Mesenchymal stem cell (in vitro differentiated cells and primary cell): ENCODE data around the gene SH3PXD2A.
"Not testable (repeated sequence)": the region's sequence is repeated elsewhere in the genome, so short reads cannot be mapped to it uniquely, and the experiment has no call there.

Experiments used
- DNase-seq: peaks from one replicate; pipeline ENCODE4 v3.0.0-alpha.2; 2013
- H2AFZ ChIP-seq: one replicate; pipeline ENCODE4 v1.6.1; 2013; ENCODE audit warnings: low read depth, mild to moderate bottlenecking, control low read depth, inconsistent platforms, low read length, moderate library complexity
- H2AK5ac ChIP-seq: 2 replicates; pipeline ENCODE4 v1.6.1; 2013; ENCODE audit warnings: low read length, moderate library complexity, mild to moderate bottlenecking, inconsistent platforms; ENCODE audit not compliant: severe bottlenecking
- H2BK120ac ChIP-seq: one replicate; pipeline ENCODE4 v1.6.1; 2013; ENCODE audit warnings: low read depth, mild to moderate bottlenecking, inconsistent platforms, low read length, moderate library complexity
- H2BK12ac ChIP-seq, 2 experiments: one replicate each; pipeline ENCODE4 v1.6.1; 2013; ENCODE audit warnings: inconsistent platforms in 2 of 2, low read length in 2 of 2, mild to moderate bottlenecking in 2 of 2, moderate library complexity in 2 of 2, control low read depth in 1 of 2
- H2BK15ac ChIP-seq: one replicate; pipeline ENCODE4 v1.6.1; 2013; ENCODE audit warnings: mild to moderate bottlenecking, low read depth, inconsistent platforms; ENCODE audit not compliant: poor library complexity, severe bottlenecking
- H2BK5ac ChIP-seq: 2 replicates; pipeline ENCODE4 v1.6.1; 2013; ENCODE audit warnings: low read depth, mild to moderate bottlenecking, low read length, control low read depth, inconsistent platforms; ENCODE audit not compliant: poor library complexity, severe bottlenecking
- H3K14ac ChIP-seq, 2 experiments: one replicate each; pipeline ENCODE4 v1.6.1; 2013; ENCODE audit warnings: inconsistent platforms in 2 of 2, low read length in 2 of 2, control low read depth in 1 of 2, mild to moderate bottlenecking in 1 of 2, moderate library complexity in 1 of 2
- H3K18ac ChIP-seq, 2 experiments: one replicate each; pipeline ENCODE4 v1.6.1; 2013; ENCODE audit warnings: inconsistent platforms in 2 of 2, low read length in 2 of 2, control low read depth in 1 of 2, low read depth in 1 of 2, mild to moderate bottlenecking in 1 of 2
- H3K23ac ChIP-seq, 2 experiments: one replicate each; pipeline ENCODE4 v1.6.1; 2013; ENCODE audit warnings: inconsistent platforms in 2 of 2, low read length in 2 of 2, mild to moderate bottlenecking in 2 of 2, moderate library complexity in 2 of 2, control low read depth in 1 of 2
- H3K27ac ChIP-seq: 2 replicates; pipeline ENCODE4 v1.5.1; 2013; ENCODE audit warnings: mild to moderate bottlenecking, moderate library complexity, low read length, control low read depth, inconsistent platforms; ENCODE audit not compliant: poor library complexity, severe bottlenecking
- H3K27me3 ChIP-seq, 2 experiments: 2 replicates each; pipeline versions ENCODE4 v1.6.1 to v1.7.0; 2013; ENCODE audit warnings: low read length in 2 of 2, mild to moderate bottlenecking in 2 of 2, moderate library complexity in 2 of 2, control low read depth in 1 of 2, inconsistent platforms in 1 of 2; ENCODE audit not compliant: control insufficient read depth in 1 of 2, insufficient read depth in 1 of 2
- H3K36me3 ChIP-seq, 2 experiments: 2 replicates each; pipeline versions ENCODE4 v1.6.1 to v1.7.0; 2013; ENCODE audit warnings: low read length in 2 of 2, control low read depth in 1 of 2, inconsistent platforms in 1 of 2, low read depth in 1 of 2, mild to moderate bottlenecking in 1 of 2; ENCODE audit not compliant: insufficient read depth in 2 of 2, control insufficient read depth in 1 of 2
- H3K4ac ChIP-seq, 2 experiments: one replicate each; pipeline ENCODE4 v1.6.1; 2013; ENCODE audit warnings: inconsistent platforms in 2 of 2, low read length in 2 of 2, mild to moderate bottlenecking in 2 of 2, moderate library complexity in 2 of 2, control low read depth in 1 of 2, low read depth in 1 of 2
- H3K4me1 ChIP-seq: 2 replicates; pipeline ENCODE4 v1.6.1; 2013; ENCODE audit warnings: low read depth, low read length, control low read depth; ENCODE audit not compliant: control insufficient read depth, insufficient read depth
- H3K4me2 ChIP-seq: 2 replicates; pipeline ENCODE4 v1.6.1; 2013; ENCODE audit warnings: low read length, mild to moderate bottlenecking, inconsistent platforms; ENCODE audit not compliant: poor library complexity, severe bottlenecking
- H3K4me3 ChIP-seq, 2 experiments: 2 replicates each; pipeline versions ENCODE4 v1.5.1 to v1.7.0; 2013; ENCODE audit warnings: low read length in 2 of 2, mild to moderate bottlenecking in 2 of 2, control low read depth in 1 of 2, low read depth in 1 of 2; ENCODE audit not compliant: insufficient read depth in 1 of 2
- H3K79me1 ChIP-seq: replicated peaks from 2 replicates; pipeline ENCODE4 v1.6.1; 2013; ENCODE audit warnings: mild to moderate bottlenecking, control low read depth, low read length, inconsistent platforms; ENCODE audit not compliant: poor library complexity, severe bottlenecking
- H3K9ac ChIP-seq: 2 replicates; pipeline ENCODE4 v1.7.0; 2013; ENCODE audit warnings: mild to moderate bottlenecking, low read length, moderate library complexity
- H3K9me3 ChIP-seq: 2 replicates; pipeline ENCODE4 v1.7.0; 2013; ENCODE audit warnings: mild to moderate bottlenecking, low read length; ENCODE audit not compliant: control insufficient read depth
- H4K8ac ChIP-seq: one replicate; pipeline ENCODE4 v1.6.1; 2013; ENCODE audit warnings: inconsistent platforms, mild to moderate bottlenecking, low read length, moderate library complexity
- H4K91ac ChIP-seq: one replicate; pipeline ENCODE4 v1.6.1; 2013; ENCODE audit warnings: mild to moderate bottlenecking, low read length, inconsistent platforms
- WGBS: methylation state at CpG from one replicate; pipeline ENCODE4 v1.1.7; 2013; ENCODE audit warnings: mixed read lengths; 5-methylcytosine and 5-hydroxymethylcytosine counted together

SH3PXD2A gene

DNA sequence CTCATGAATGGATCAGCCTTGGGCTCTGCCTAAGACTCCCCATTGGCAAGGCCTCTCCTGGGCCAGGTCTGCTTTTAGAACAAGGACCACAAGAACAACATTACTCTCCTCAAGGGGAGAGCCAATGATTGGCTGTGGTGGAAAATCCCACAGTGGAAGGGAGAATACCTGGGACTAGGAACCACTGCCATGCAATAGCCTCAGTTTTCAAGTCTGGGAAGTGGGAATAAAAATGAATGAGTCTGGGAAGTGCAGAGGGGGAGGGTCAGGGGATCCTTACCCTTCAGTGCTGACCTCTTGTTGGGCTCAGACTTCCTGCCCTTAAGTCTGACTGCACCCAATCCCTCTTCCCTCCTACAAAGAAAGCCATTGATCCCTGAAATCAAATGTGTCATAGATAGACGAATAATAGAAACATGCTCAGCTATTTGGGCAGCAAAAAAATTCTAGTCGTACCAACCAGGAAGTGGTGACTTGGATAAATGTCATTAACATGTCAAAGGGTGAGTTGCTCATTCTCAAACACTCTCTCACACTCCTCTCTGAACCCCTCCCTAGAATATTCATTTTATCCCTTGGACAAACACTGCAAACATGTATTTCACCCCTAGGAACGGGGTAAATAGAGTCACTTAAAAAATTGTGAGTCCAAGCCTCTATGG is 123.6 kb downstream of the SH3PXD2A start:
- H3K14ac ChIP-seq: no peak overlapping the region
- no peak overlapping the region for H3K9ac ChIP-seq
- 29% methylated on average over 2 of the region's 3 CpGs for WGBS

DNA sequence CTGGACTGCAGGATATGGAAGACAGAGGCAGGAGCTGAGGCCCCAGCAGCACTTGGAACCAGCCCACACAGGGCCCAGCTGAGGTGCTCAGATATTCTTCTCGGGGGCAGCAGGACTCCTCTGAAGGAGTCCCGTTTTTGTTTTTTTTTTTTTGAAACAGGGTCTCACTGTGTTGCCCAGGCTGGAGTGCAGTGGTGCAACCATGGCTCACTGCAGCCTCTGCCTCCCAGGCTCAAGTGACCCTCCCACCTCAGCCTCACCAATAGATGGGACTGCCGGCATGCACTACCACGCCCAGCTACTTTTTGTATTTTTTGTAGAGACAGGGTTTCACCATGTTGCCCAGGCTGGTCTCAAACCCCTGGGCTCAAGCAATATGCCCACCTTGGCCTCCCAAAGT is 124.3 kb downstream of the SH3PXD2A start:
- H2BK5ac ChIP-seq, H3K4me2 ChIP-seq, H3K23ac ChIP-seq, H3K18ac ChIP-seq, H2BK12ac ChIP-seq, H3K27me3 ChIP-seq, H3K14ac ChIP-seq, H3K4ac ChIP-seq, H2BK15ac ChIP-seq, H4K8ac ChIP-seq, H2AFZ ChIP-seq, H2BK120ac ChIP-seq, H3K9ac ChIP-seq, H3K4me1 ChIP-seq, H2AK5ac ChIP-seq, DNase-seq, H3K4me3 ChIP-seq, H3K79me1 ChIP-seq, H3K9me3 ChIP-seq, H3K27ac ChIP-seq, H4K91ac ChIP-seq: not testable (repeated sequence)
- 97% methylated on average over 4 of the region's 4 CpGs for WGBS
- peaks cover 2 to 19% of the 10 kb centered on the region in 2 experiments for H3K36me3 ChIP-seq

More for the DNA sequence above, 123.6 kb downstream of the SH3PXD2A start:
- no peaks in the 10 kb centered on the region for H3K79me1 ChIP-seq
- no peak overlapping the region for H3K4ac ChIP-seq
- no peak overlapping the region for H2AFZ ChIP-seq
- DNase-seq: no peak
- H3K18ac ChIP-seq: no peak overlapping the region
- no peak overlapping the region for H2BK120ac ChIP-seq
- H3K4me3 ChIP-seq: no peak overlapping the region
- no peak overlapping the region for H2BK5ac ChIP-seq
- peaks cover 7% of the 10 kb centered on the region for H3K4me1 ChIP-seq
- peak overlapping the region in 1 of 2 experiments; percentile 18 for H3K23ac ChIP-seq
- no peak overlapping the region for H3K4me2 ChIP-seq
- no peaks in the 10 kb centered on the region for H3K9me3 ChIP-seq
- no peak overlapping the region for H2BK15ac ChIP-seq
- no peaks in the 10 kb centered on the region for H3K27me3 ChIP-seq
- no peak overlapping the region for H4K91ac ChIP-seq
- no peak overlapping the region for H3K27ac ChIP-seq
- H2BK12ac ChIP-seq: no peak overlapping the region
- no peak overlapping the region for H2AK5ac ChIP-seq
- no peak overlapping the region for H4K8ac ChIP-seq
- H3K36me3 ChIP-seq: peaks cover 2 to 19% of the 10 kb centered on the region in 2 experiments

DNA sequence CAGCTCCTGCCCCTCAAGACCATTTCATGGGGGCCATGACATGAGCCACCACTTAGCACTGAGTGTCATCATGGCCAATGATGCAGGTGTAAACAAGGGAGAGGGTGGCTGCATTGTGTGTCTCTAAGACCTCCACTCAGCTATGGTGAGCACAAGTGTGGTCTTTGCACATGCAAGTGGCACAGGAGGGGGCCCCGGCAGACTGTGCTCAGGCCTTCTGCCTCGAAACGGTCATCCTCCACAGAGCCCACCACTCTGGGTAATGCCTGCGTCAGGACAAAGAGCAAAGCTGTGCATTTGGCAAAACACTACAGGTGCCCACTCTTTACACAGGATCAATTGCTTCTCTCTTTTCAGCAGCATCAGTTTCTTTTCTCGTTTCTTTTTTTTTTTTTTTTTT is 125.5 kb downstream of the SH3PXD2A start:
- no peak overlapping the region for H3K4ac ChIP-seq
- no peak overlapping the region for H3K14ac ChIP-seq
- H3K79me1 ChIP-seq: no peaks in the 10 kb centered on the region
- no peak overlapping the region for H2BK5ac ChIP-seq
- WGBS: 94% methylated on average over 5 of the region's 5 CpGs
- H3K18ac ChIP-seq: no peak overlapping the region
- H2BK12ac ChIP-seq: no peak overlapping the region
- peaks cover 2 to 13% of the 10 kb centered on the region in 2 experiments for H3K36me3 ChIP-seq
- H3K27ac ChIP-seq: no peak overlapping the region
- H4K8ac ChIP-seq: no peak overlapping the region
- no peak overlapping the region for H2BK120ac ChIP-seq
- no peaks in the 10 kb centered on the region for H3K27me3 ChIP-seq
- no peak overlapping the region for H3K4me3 ChIP-seq
- H3K4me2 ChIP-seq: no peak overlapping the region
- no peak overlapping the region for H2BK15ac ChIP-seq
- H2AFZ ChIP-seq: no peak overlapping the region
- H4K91ac ChIP-seq: no peak overlapping the region
- H3K23ac ChIP-seq: no peak overlapping the region
- H3K9me3 ChIP-seq: no peaks in the 10 kb centered on the region
- H2AK5ac ChIP-seq: no peak overlapping the region
- H3K9ac ChIP-seq: no peak overlapping the region
- DNase-seq: no peak
- H3K4me1 ChIP-seq: peaks cover 8% of the 10 kb centered on the region

DNA sequence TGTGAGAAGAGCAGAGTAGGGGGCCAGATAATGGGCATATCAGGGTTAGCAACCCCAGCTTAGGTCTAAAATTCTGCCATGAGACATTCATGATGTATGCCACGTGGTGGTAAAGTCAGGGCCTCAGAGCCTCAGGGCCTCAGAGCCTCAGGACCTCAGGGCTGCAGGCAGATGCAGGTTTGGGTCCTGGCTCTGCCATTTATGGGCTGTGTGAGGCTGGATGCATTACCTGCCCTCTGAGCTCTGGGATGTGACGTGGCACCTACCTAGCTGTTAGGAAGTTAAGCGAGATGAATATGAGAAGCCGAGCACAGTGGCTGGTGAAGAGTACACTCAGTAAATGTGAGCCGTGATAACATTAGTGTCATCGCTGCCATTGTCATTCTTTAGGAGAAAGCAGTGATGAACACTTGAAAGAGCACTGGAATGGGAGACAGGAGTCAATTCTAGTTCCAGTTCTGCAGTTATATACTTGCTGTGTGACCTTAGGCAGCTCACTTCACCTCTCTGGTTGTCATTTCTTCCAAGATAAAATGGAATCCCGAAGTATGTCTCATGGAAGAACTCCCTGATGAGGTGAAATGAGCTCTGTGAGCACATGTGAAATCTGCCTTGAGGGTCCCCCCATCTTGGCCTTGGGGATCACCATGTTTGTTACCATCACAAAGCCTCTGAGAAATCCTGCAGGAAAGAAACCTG is 127.2 kb downstream of the SH3PXD2A start:
- Histone ChIP-seq H3K18ac (no peak overlapping the region), H3K9me3 (no peaks in the 10 kb centered on the region), H3K4me2 (no peak overlapping the region), H3K36me3 (peaks cover 2 to 21% of the 10 kb centered on the region in 2 experiments), H4K8ac (no peak overlapping the region), H2BK12ac (no peak overlapping the region), H3K27me3 (peaks cover 0 to 8% of the 10 kb centered on the region in 2 experiments), H3K79me1 (no peaks in the 10 kb centered on the region), H2AK5ac (no peak overlapping the region), H3K14ac (no peak overlapping the region), H3K23ac (no peak overlapping the region), H3K4me3 (no peak overlapping the region), H3K4ac (no peak overlapping the region), H3K4me1 (peaks cover 8% of the 10 kb centered on the region), H2BK5ac (no peak overlapping the region), H2AFZ (no peak overlapping the region), H2BK120ac (no peak overlapping the region), H2BK15ac (no peak overlapping the region), H4K91ac (no peak overlapping the region), H3K9ac (peak overlapping the region; percentile 25), H3K27ac (no peak overlapping the region)
- 91% methylated on average over 7 of the region's 7 CpGs for WGBS
- no peak for DNase-seq
